HG03280 (cell line): ENCODE measurements around the gene ADGRV1.
"Not testable (repeated sequence)": the region's sequence is repeated elsewhere in the genome, so short reads cannot be mapped to it uniquely, and the experiment has no call there.

Source experiments
- ATAC-seq: cut with Tn5 transposase; IDR thresholded peaks from one replicate; pipeline ENCODE4 v1.9.1; 2021; ENCODE audit warnings: mild to moderate bottlenecking, moderate library complexity; ENCODE audit not compliant: unreplicated experiment

ADGRV1 gene

GRCh38 chr5:90550963-90551362 lies 7.6 kb upstream of the ADGRV1 start:
- no peak for ATAC-seq

GRCh38 chr5:90551376-90551775 lies 7.2 kb upstream of the ADGRV1 start:
- no peak for ATAC-seq

GRCh38 chr5:90553711-90554110 lies 4.9 kb upstream of the ADGRV1 start:
- no peak for ATAC-seq

GRCh38 chr5:90554358-90555006 lies 4.1 kb upstream of the ADGRV1 start:
- ATAC-seq = no peak

GRCh38 chr5:90555666-90556065 lies 2.9 kb upstream of the ADGRV1 start:
- ATAC-seq = no peak

GRCh38 chr5:90557391-90557790 lies 1.2 kb upstream of the ADGRV1 start:
- no peak for ATAC-seq

GRCh38 chr5:90557871-90558270 lies 726 bp upstream of the ADGRV1 start:
- no peak for ATAC-seq

GRCh38 chr5:90560771-90561170 lies 2.2 kb downstream of the ADGRV1 start:
- ATAC-seq = no peak

GRCh38 chr5:90561766-90562165 lies 3.2 kb downstream of the ADGRV1 start:
- ATAC-seq = no peak

- ATAC-seq = no peak
Measured at GRCh38 chr5:90562341-90562740, 3.7 kb downstream of the ADGRV1 start.

GRCh38 chr5:90563108-90563507 lies 4.5 kb downstream of the ADGRV1 start:
- no peak for ATAC-seq

GRCh38 chr5:90565491-90565890 lies 6.9 kb downstream of the ADGRV1 start:
- no peak for ATAC-seq

GRCh38 chr5:90569084-90569483 lies 10.5 kb downstream of the ADGRV1 start:
- no peak for ATAC-seq

- ATAC-seq = no peak
Measured at GRCh38 chr5:90570034-90570433, 11.4 kb downstream of the ADGRV1 start.

GRCh38 chr5:90571147-90571773 lies 12.7 kb downstream of the ADGRV1 start:
- ATAC-seq = no peak

GRCh38 chr5:90575712-90576111 lies 17.1 kb downstream of the ADGRV1 start:
- ATAC-seq = no peak

GRCh38 chr5:90576566-90576965 lies 18.0 kb downstream of the ADGRV1 start:
- ATAC-seq = not testable (repeated sequence)

GRCh38 chr5:90579905-90580304 lies 21.3 kb downstream of the ADGRV1 start:
- not testable (repeated sequence) for ATAC-seq

- ATAC-seq = no peak
Measured at GRCh38 chr5:90581956-90582355, 23.4 kb downstream of the ADGRV1 start.

- no peak for ATAC-seq
Measured at GRCh38 chr5:90585337-90585986, 26.9 kb downstream of the ADGRV1 start.

GRCh38 chr5:90586469-90586868 lies 27.9 kb downstream of the ADGRV1 start:
- no peak for ATAC-seq

GRCh38 chr5:90590170-90590569 lies 31.6 kb downstream of the ADGRV1 start:
- ATAC-seq = no peak
